RPMI7951 (cell line): ENCODE measurements around the gene FBXW8. TPM values are rescaled to one million over a fixed set of nuclear protein-coding genes. Genes with fewer than 3 reads are reported as not detected.
A peak's percentile ranks its signal among the peaks of the same experiment; 100 is the strongest.

Source experiments
- DNase-seq: peaks from one replicate; pipeline ENCODE4 v3.0.0-alpha.2; 2012; ENCODE audit warnings: low read depth
- total RNA-seq: library from RNA; depleted of rRNA; stranded (reverse); fragments of >200 nt; shearing (Covaris generic); gene quantifications from 2 replicates; pipeline ENCODE4 v1.2.3, GENCODE V29; 2014

Gene FBXW8
- total RNA-seq, 1 experiment from 2014 or later = 6.1 TPM

DNA sequence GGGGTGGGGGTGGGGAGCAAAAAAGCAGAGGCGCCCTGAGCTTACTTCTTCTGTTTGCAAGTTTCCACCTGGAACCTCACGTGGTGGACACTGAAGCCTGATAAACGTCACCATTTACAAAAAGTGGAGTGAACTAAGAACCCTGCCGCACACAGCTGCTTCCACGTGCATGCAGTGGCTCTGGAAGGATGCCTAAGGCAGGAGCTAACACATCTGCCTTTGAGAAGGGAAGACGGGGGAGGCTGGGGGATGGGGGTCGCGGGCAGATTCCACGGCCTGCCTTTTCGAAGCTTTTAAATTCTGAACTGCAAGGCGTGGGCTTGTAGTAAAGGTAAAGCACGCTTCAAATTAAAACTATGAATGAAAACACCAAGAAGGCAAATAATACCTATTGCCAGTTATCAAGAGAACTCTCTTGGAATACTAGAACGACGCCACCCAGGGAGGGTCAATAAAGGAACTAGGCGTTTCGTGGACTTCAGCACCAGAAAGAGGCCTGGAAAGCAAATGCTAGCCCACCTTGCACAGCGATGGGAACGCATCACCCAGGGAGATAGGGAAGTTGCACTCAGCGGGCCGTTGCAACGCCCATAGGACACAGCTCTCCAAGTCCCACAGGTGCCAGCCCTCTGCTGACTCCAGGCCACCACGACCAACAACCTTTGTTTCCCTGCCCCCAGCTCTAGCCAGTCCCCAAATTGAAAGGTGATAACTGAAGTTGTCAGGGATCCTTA is 126.7 kb downstream of the FBXW8 start:
- DNase-seq = no peak

DNA sequence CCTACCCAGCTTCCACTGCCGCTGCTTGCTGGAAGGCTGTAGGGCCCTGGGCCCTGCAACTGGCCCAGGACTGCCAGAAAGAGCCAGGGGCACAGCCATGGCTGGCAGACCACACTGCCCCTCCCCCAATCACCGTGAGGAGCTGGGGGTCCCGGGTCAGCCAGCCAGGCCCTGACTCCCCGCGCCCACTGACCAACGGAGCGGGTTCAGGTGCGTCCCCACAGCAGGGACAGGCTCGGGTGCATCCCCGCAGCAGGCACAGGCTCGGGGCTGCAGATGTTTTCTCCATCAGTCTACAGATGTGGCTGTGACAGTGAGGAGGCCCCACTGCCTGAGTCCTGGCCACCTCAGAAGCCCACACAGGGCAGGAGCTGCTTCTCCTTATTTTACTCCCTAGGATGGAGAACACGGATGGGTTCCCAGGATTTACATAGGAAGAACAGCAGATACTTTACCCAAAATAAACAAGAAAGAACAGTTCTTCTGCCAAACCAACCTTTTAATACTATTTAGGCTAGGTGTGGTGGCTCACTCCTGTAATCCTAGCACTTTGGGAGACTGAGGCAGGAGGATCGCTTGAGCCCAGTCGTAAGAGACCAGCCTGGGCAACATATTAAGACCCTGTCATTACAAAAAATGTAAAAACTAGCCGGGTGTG is 127.4 kb downstream of the FBXW8 start:
- DNase-seq = no peak

DNA sequence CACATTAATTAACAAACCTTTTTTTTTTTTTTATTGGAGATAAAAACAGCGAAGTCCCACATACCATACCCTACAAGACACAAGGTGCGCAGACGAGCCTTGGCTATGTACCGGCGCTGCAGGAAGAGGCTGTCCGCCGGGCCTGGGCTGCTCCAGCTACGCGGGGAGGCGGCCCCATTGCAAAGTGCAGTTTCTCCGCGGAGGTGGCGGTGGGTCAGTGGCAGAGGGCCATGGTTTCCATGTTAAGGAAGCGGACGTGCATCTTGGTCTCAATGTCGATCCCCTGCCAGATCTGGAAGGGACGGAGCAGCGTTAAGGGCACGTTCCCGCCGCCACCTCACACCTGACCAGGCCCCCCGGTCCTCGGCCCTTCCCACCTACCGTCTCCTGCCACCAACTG is 128.2 kb downstream of the FBXW8 start:
- DNase-seq = no peak

DNA sequence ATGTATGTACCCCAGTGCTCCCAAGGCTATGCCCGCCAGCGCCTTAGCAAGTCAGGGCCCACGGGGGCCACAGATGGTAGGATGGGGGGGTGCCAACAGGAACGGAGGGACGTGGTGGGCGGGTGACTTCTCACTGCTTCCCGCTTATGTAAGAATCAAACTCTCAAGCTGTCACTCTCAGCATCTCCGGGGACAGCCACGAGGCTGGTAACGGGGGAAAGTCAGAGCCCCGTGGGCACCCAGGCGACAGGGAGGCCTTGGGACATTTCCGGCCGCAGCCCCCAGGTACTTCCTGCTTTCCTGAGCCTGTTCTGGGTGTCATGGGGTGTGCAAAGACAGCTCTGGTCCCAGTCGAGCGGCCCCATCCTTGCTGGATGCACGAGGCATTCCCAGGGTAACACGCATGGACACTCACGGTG is 129.2 kb downstream of the FBXW8 start:
- DNase-seq = no peak

DNA sequence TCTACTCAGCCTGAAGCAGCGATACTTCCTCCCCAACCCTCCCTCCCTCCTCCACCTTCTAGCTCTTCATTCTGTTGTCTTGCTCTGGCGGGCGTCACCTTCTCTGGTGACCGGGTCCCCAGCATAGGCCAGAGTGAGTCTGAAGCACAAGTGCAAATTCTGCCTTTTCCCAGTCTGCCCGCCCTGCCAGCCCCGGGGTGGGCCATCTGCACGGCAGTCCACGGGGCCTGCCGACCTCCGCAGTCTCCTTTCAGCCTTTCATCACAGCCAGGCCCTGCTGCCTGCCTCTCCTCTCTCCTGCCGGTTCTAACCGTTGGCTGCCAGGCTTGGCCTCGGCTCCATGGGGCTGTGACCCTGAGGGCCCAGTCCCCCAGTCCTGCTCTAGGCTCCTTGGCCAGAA is 129.7 kb downstream of the FBXW8 start:
- no peak for DNase-seq

DNA sequence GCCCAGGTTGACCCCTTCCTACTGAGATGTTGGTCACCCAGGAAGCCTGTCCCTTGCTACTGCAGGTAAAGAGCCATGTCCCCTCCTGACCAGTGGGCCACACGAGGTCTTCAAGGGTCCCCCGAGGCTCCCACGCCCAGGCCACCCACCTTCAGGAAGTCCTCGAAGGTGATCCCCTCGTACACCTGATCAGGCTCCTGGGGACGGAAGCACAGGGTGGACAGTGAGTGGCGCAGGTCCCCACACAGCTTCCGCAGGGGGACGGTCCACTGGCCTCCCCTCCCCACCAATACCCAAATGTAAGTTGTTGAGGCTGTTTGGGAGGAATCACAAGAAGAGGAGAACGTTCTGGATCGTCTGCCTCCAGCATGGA is 131.0 kb downstream of the FBXW8 start:
- no peak for DNase-seq

DNA sequence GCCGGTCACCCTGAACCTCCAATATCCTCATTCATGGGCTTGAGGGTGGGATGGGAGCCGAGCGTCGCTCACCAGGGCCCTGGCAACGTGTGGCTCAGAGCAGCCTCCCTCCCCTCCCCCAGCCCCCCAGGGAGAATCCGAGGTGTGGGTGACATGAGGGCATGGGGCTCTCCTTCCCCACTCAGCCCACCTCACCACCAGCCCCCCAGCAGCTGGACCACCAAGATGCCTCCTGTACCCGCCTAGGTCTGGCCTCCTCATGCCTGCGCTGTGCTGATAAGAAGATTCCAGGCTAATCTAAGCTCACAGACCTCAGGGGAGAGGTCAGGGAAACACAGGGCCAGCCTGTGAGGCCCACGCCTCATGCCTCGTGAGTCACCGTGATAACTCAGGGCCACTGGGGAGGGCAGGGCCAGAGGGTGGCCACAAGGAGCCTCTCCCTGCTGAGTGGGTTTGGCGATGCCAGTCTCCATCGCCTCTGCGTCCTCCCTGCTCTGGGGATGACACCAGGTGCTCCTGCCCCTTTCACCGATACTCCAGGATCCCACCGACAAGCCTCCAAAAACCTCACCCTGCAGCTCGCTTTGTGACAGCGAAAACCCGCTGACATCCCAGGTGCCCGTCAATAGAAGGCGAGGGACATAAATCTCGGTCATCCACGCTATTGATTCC is 131.6 kb downstream of the FBXW8 start:
- DNase-seq = peak; percentile 6

DNA sequence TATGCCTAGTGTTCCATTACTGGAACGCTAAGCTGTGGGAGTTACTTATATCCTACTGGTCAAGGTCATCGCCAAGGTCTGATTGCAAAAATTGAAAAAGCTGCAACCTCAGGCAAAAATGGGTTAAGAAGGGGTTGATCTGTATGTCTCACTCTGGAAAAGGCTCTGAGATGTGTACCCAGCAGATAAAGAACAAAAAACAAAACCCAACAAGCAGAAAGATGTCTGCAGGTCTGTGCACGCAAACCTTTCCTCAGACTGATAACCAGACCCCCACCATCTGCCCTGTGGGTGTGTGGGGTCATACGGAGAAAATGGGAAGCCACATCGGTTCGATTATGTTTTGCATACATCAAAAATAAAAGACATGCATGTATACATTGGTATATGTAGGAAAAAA is 132.1 kb downstream of the FBXW8 start:
- no peak for DNase-seq

DNA sequence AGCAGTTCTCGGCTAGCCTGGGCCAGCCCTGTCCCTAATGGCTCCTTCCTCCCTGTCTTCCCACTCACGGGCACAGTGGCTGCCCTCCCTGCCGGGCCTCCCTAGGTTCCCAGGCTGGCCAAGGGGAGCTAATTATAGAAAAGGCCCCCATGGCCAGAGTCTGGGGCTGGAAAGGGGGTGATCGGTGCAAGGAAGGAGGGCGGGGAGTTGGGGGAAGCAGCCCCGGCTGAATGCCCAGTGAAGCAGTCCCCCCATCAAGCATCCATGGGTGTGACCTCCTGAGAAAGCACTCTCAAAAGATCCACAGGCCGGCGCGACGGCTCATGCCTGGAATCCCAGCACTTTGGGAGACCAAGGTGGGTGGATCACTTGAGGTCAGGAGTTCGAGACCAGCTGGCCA is 133.6 kb downstream of the FBXW8 start:
- DNase-seq = no peak

DNA sequence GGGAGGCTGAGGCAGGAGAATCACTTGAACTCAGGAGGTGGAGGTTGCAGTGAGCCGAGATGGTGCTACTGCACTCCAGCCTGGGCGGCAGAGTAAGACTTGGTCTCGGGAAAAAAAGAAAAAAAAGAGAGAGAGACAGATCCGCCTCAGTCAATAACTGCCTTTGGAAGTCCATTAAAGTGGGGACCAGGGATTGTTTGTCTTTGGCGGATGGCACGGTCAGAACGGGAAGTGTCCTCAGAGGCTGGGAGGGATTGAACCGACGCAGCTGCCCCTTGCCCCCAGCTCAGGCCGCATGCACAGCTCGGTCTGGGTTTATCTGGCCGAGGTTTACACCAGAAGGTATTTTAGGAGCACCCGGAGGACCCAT is 134.0 kb downstream of the FBXW8 start:
- no peak for DNase-seq

DNA sequence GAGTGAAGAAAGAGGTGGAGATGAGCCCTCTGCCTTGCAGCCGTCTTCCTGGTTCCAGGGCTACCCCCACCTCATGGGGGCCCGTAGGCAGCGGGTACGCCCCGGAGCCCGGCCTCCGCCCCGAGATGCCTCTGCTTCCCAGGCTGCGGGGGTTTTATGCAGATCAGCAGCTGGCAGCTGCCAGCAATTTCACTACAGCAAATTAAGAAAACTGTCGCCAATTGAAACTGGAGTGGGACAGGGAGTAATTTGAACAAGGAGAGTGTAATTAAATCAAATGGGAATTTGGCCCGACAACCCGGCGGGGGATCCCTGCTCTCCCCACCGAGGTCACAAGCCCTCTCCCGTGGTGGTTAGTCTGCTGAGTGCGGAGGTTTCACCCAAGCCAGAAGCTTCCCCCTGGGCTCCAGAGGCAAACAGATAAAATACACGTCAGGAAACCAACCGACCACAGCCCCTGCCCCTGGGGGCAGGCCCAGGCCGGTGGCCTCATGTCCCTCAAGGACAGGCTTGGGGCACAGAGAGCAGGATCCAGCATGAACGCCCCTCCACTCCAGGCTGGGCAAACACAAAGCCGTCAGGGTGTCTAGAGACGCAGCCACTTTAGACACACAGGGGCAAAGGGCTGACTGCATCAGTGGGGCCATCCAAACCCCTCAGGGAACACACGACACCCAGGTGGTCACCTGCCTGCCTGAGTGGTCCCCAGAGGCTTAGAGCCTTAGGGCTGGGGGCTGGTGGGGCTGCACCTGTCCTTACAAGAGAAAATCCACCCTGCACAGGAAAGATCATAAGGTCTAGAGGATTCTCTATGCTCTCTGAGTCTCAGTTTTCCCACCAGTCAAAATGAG is 134.6 kb downstream of the FBXW8 start:
- DNase-seq = no peak

DNA sequence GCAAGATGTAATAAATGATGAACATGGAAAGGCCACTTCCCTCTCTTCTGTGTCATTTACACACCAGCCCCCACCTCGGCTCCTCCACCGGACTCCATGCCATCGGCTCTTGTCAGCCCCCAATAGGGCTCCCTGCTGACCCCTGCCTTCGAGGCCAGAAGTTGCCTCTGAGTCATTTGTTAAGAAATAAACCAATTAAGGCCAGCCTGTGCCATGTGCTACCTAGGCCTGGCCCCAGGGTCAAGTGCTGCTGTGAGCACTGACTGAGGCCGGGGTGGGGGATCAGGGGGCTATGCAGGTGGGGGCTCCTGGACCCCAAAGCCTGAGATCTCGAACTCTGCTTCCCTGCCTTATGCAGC is 135.2 kb downstream of the FBXW8 start:
- no peak for DNase-seq

DNA sequence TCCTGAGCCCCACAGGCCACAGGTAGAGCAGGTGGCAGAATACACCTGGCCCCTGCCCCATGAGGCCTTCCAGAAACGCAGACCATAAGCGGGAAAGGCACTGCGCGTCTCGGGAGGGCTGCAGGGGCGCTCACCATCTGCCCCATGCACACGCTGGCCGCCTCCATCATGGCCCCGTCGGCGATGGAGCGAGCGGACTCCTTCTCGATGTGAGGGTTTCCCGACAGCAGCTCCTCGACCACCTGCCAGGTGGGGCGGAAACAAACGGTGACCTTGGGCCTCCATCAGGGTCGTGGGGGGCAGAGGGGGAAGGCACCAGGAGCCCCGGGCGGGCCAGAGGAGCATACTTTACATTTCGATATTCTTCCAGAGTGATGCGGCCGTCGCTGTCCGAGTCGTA is 135.7 kb downstream of the FBXW8 start:
- DNase-seq = no peak

DNA sequence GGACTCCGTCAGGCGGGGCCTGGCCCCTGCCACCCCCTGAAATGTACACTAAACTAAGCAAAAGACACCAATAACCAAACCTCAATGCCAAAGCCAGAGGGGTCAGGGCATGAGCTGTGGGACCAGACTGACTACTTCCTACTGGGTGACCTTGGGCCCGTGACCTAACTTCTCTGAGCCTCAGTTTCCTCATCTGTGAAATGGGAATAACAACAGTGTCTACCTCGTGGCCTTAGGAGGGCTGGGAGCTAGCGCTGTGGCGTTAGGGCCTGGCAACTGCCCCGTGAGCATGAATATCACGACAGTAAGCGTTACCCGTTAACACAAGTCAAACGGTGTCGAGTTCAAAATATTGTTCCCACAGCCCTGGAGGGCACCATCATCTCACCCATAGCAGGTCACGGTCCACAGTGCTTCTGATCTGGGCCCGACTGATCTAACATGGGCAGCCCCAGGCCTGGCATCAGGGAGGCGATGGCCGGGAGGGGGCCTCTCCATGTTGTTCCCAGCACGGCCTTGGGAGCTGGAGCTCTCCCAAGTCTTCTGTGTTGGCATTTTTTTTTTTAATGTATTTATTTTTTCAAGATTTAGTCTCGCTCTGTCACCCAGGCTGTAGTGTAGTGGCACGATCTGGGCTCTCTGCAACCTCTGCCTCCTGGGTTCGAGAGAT is 136.2 kb downstream of the FBXW8 start:
- DNase-seq = no peak

DNA sequence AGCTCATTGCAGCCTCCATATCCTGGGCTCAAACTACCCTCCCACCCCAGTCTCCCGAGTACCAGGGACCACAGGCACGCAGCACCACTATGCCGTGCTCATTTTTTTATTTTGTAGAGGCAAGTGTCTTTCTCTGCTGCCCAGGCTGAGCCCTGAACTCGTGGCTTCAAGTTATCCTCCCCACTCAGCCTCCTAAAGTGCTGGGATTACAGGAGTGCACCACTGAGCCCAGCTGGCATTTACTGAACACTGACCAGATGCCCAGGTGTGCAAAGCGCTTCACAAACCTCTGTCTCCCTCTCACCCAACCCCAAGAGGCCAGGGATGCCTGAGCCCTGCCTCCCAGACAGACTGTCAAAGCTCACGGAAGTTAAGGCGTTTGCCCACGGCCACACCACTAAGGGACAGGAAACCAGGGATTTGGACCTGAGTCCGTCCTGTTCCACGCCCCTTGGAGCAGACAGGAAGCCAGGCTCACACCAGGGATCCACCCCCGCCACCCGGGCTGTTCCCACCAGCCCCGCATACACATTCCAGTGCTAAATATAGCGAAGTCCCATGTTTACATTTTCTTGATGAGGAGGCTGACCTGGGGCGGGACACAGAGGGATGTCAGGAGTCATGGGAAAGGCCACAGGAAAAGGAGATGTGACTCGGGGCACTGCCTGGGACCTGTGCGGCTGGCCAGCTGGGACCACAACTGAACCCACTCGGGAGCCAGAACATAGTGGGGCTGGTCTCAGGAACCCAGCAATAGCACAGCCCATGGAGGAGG is 137.2 kb downstream of the FBXW8 start:
- peak; percentile 27 for DNase-seq

DNA sequence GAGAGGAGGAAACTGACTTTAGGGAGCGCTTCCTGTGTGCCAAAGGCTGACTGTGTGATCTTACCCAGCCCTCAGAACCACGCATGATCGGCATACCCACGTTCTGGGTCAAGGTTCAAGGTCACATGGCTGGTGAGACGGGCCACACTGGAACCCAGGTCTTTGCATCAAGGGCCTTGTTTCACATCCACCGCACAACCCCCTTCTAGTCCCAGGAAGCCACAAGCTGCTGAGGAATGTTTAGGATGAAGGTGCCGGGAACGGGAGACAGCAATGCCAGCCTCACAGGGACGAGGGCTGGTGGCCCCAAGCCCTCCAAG is 137.8 kb downstream of the FBXW8 start:
- no peak for DNase-seq

DNA sequence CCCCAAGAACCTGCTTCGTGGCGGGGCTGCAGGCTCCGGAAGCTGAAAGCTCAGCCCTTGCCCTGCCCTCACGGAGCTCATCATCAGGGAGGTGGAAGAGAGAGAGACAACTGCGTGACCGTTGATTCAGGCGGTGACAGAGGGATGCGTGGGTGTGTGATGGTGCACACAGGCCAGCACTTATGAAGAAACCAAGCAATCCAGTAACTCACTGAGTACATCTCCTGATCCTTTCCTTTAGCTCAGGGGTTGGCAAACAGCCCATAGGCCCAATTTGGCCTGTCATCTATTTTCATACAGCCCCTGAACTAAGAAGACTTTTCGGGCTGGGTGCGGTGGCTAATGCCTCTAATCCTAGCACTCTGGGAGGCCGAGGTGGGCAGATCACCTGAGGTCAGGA is 138.5 kb downstream of the FBXW8 start:
- no peak for DNase-seq

DNA sequence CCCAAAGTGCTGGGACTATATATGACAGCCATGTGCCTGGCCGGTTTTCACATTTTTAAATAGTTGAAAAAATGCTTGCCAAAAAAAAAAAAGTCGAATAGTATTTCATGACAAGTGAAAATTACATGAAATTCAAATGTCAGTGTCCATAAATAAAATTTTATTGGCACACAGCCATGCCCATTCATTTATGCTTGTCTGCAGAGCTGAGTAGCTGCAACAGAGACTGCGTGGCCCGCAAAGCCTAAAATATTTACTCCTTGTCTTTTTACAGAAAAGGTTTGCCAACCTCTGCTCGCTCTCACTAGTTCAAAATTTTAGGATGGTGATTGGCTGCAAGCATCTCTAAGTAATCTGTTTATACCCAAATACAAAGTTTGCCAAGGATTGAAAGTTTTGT is 139.3 kb downstream of the FBXW8 start:
- no peak for DNase-seq

DNA sequence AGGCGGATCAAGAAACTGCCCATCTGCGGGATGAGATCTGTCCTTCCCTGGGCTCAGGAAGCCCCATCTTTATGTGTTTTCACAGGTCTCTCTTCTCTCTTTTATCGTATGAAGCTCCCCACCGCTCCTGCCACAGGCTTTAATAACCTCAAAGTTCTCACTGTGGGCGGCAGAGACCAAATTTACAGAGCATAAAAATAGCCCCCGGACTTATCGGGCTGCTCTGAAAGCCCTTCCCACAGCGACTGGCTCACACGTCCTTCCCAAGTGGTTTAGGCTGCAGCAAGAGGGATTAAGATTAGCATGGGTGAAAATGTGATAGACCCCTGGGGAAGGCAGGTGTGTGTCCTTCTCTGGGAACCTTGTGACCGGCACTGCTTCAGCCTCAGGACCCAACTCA is 140.6 kb downstream of the FBXW8 start:
- DNase-seq = no peak

DNA sequence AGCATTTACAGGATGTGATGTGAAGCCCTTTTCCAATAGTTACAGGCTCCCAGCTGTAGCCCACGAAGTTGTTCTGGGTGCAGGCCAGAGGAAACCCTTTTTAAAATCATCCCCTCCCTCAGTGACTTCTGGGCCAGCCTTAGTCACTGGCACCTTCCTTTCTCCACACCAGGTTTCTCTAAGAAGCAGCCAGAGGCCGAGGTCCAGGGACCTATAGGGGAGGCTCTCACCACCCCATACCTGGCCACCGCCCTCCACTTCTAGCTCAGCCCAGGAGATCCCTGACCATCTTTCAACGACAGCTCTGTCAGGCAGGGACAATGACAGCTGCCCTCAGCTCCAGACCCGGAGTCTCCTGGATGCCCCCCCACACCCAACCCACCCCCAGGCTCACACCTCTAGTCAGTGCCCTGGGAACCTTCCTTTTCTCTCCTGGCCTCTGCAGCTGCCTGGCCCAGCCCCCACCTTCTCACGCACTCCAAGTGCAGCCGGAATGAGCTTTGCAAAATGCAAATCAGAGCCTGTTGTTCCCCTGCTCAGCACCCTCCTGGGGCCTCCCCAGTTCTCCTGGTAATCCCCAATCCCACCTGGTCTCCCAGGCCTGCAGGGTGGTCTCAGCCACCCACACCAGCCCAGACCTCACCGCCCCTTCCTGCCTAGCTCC is 141.8 kb downstream of the FBXW8 start:
- no peak for DNase-seq

DNA sequence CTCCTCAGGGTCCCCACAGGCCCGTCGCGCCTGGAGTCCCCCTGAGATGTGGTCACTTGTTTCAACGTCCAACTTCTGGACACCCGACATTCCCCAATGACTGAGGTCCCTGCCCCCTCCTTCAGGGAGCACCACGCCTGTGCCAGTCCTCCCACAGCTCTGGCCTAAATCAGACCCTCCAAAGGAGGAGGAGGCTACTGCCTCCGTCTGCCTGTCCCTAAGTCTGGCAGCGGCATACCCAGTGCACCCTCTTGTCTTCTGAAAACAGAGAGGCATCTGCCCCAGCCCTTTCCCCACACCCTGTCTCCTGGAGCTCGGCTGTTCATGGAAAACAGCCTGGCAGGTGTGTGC is 142.3 kb downstream of the FBXW8 start:
- DNase-seq = no peak
